Activated CD8-positive, alpha-beta T cell treated with anti-CD3 and anti-CD28 coated beads, Interleukin-2, amount 10 ng/mL, durations not matched to agents 7 days and 5 days (primary cell): ENCODE results near the gene CACNA1C. TPM values are rescaled to one million over a fixed set of nuclear protein-coding genes. Genes with fewer than 3 reads are reported as not detected.

Source experiments
- ATAC-seq: fragments of 150-1000 bp; cut with Tn5 transposase; one replicate; pipeline ENCODE4 v1.10.0; 2021; ENCODE audit warnings: moderate library complexity
- CTCF ChIA-PET: fragments of 350-600 bp; sonication (Branson Sonifier 250); formaldehyde crosslinking; loops from one replicate; lab custom pipeline; 2021; ENCODE audit warnings: antibody characterized with exemption; lab: Charles Lee
- POLR2A ChIA-PET: fragments of 350-600 bp; sonication (Branson Sonifier 250); formaldehyde crosslinking; loops from one replicate; lab custom pipeline; 2021; ENCODE audit warnings: antibody characterized with exemption; lab: Charles Lee
- DNase-seq: peaks from one replicate; pipeline ENCODE4 v3.0.0-alpha.2; 2020
- H3K27ac Mint-ChIP-seq: one replicate; pipeline ENCODE4 v1.8.0; 2021; ENCODE audit warnings: mild to moderate bottlenecking, mixed read lengths
- H3K27me3 Mint-ChIP-seq: one replicate; pipeline ENCODE4 v1.8.0; 2021; ENCODE audit warnings: low read depth, mixed read lengths
- H3K36me3 Mint-ChIP-seq: one replicate; pipeline ENCODE4 v1.8.0; 2021; ENCODE audit warnings: low read depth, mixed read lengths
- H3K4me1 Mint-ChIP-seq: one replicate; pipeline ENCODE4 v1.8.0; 2021; ENCODE audit warnings: low read depth, mixed read lengths
- H3K4me3 Mint-ChIP-seq: one replicate; pipeline ENCODE4 v1.8.0; 2021; ENCODE audit warnings: mild to moderate bottlenecking, mixed read lengths
- H3K9me3 Mint-ChIP-seq: one replicate; pipeline ENCODE4 v1.8.0; 2022; ENCODE audit warnings: mixed read lengths; ENCODE audit not compliant: insufficient read depth
- total RNA-seq, 2 experiments: library from RNA; stranded (reverse); gene quantifications; one replicate each; pipeline ENCODE4 v1.2.3, GENCODE V29; 2021

CACNA1C gene
- total RNA-seq, 2 experiments from 2014 or later, result 0.08 TPM

GRCh38 chr12:2171672-2172426, 119.1 kb downstream of the CACNA1C start:
- ChIA-PET POLR2A (no interaction called here), CTCF (no interaction called here)
- Mint-ChIP-seq H3K36me3 (no peaks in the 10 kb centered on the region), H3K9me3 (peaks cover 1% of the 10 kb centered on the region), H3K27me3 (peaks cover 3% of the 10 kb centered on the region), H3K4me1 (no peaks in the 10 kb centered on the region), H3K27ac (no peak overlapping the region), H3K4me3 (no peak overlapping the region)
- DNase-seq (no peak), ATAC-seq (no peak)

GRCh38 chr12:2172491-2173214, 119.9 kb downstream of the CACNA1C start:
- no peak overlapping the region for H3K27ac Mint-ChIP-seq
- H3K4me1 Mint-ChIP-seq, result no peaks in the 10 kb centered on the region
- H3K27me3 Mint-ChIP-seq, result peaks cover 3% of the 10 kb centered on the region
- ChIA-PET CTCF (no interaction called here), POLR2A (no interaction called here)
- H3K9me3 Mint-ChIP-seq, result no peaks in the 10 kb centered on the region
- no peak overlapping the region for H3K4me3 Mint-ChIP-seq
- DNase-seq (no peak), ATAC-seq (no peak)
- H3K36me3 Mint-ChIP-seq, result no peaks in the 10 kb centered on the region

- Mint-ChIP-seq H3K4me1 (no peaks in the 10 kb centered on the region), H3K27ac (no peak overlapping the region), H3K36me3 (no peaks in the 10 kb centered on the region), H3K9me3 (no peaks in the 10 kb centered on the region), H3K27me3 (peaks cover 5% of the 10 kb centered on the region), H3K4me3 (no peak overlapping the region)
- no peak for ATAC-seq
- POLR2A ChIA-PET, result no interaction called here
- CTCF ChIA-PET, result no interaction called here
- no peak for DNase-seq
These were observed 121.2 kb downstream of the CACNA1C start for GRCh38 chr12:2173971-2174370.

- no peaks in the 10 kb centered on the region for H3K9me3 Mint-ChIP-seq
These were observed 124.2 kb downstream of the CACNA1C start for GRCh38 chr12:2177003-2177402.

GRCh38 chr12:2177751-2178150, 125.0 kb downstream of the CACNA1C start:
- Mint-ChIP-seq H3K9me3 (no peaks in the 10 kb centered on the region), H3K4me1 (no peaks in the 10 kb centered on the region), H3K27ac (no peak overlapping the region), H3K27me3 (peaks cover 5% of the 10 kb centered on the region), H3K36me3 (no peaks in the 10 kb centered on the region), H3K4me3 (no peak overlapping the region)
- CTCF ChIA-PET, result no interaction called here
- ATAC-seq (no peak), DNase-seq (no peak)
- POLR2A ChIA-PET, result no interaction called here

More at GRCh38 chr12:2177003-2177402, 124.2 kb downstream of the CACNA1C start:
- Mint-ChIP-seq H3K27ac (no peak overlapping the region), H3K27me3 (peaks cover 5% of the 10 kb centered on the region), H3K36me3 (no peaks in the 10 kb centered on the region), H3K4me3 (no peak overlapping the region), H3K4me1 (no peaks in the 10 kb centered on the region)
- CTCF ChIA-PET, result no interaction called here
- ATAC-seq (no peak), DNase-seq (no peak)
- POLR2A ChIA-PET, result no interaction called here

GRCh38 chr12:2179058-2179457, 126.3 kb downstream of the CACNA1C start:
- peaks cover 5% of the 10 kb centered on the region for H3K27me3 Mint-ChIP-seq
- H3K4me3 Mint-ChIP-seq, result no peak overlapping the region
- POLR2A ChIA-PET, result no interaction called here
- H3K4me1 Mint-ChIP-seq, result no peaks in the 10 kb centered on the region
- ATAC-seq (no peak), DNase-seq (no peak)
- no peaks in the 10 kb centered on the region for H3K9me3 Mint-ChIP-seq
- H3K27ac Mint-ChIP-seq, result no peak overlapping the region
- H3K36me3 Mint-ChIP-seq, result no peaks in the 10 kb centered on the region
- CTCF ChIA-PET, result no interaction called here

GRCh38 chr12:2179953-2180736, 127.4 kb downstream of the CACNA1C start:
- peaks cover 2% of the 10 kb centered on the region for H3K4me1 Mint-ChIP-seq
- H3K27me3 Mint-ChIP-seq, result peaks cover 9% of the 10 kb centered on the region
- H3K4me3 Mint-ChIP-seq, result no peak overlapping the region
- POLR2A ChIA-PET, result no interaction called here
- no peak for DNase-seq
- H3K36me3 Mint-ChIP-seq, result no peaks in the 10 kb centered on the region
- ATAC-seq, result no peak
- CTCF ChIA-PET, result no interaction called here
- no peak overlapping the region for H3K27ac Mint-ChIP-seq
- no peaks in the 10 kb centered on the region for H3K9me3 Mint-ChIP-seq

- no peaks in the 10 kb centered on the region for H3K36me3 Mint-ChIP-seq
- DNase-seq, result no peak
- peaks cover 2% of the 10 kb centered on the region for H3K4me1 Mint-ChIP-seq
- H3K9me3 Mint-ChIP-seq, result no peaks in the 10 kb centered on the region
- H3K4me3 Mint-ChIP-seq, result no peak overlapping the region
- POLR2A ChIA-PET, result no interaction called here
- no peak overlapping the region for H3K27ac Mint-ChIP-seq
- H3K27me3 Mint-ChIP-seq, result peaks cover 9% of the 10 kb centered on the region
- no peak for ATAC-seq
- CTCF ChIA-PET, result no interaction called here
These were observed 127.9 kb downstream of the CACNA1C start for GRCh38 chr12:2180737-2181082.

- Mint-ChIP-seq H3K27ac (no peak overlapping the region), H3K27me3 (peaks cover 4% of the 10 kb centered on the region), H3K4me1 (peaks cover 2% of the 10 kb centered on the region), H3K9me3 (no peaks in the 10 kb centered on the region), H3K4me3 (no peak overlapping the region), H3K36me3 (no peaks in the 10 kb centered on the region)
- ChIA-PET CTCF (no interaction called here), POLR2A (no interaction called here)
- no peak for DNase-seq
- ATAC-seq, result no peak
These were observed 131.1 kb downstream of the CACNA1C start for GRCh38 chr12:2183556-2184541.

GRCh38 chr12:2185751-2186341, 133.1 kb downstream of the CACNA1C start:
- Mint-ChIP-seq H3K4me1 (peaks cover 2% of the 10 kb centered on the region), H3K27me3 (peaks cover 4% of the 10 kb centered on the region), H3K4me3 (no peak overlapping the region), H3K36me3 (no peaks in the 10 kb centered on the region), H3K27ac (no peak overlapping the region), H3K9me3 (no peaks in the 10 kb centered on the region)
- ChIA-PET POLR2A (no interaction called here), CTCF (no interaction called here)
- ATAC-seq (no peak), DNase-seq (no peak)
